Activated naive CD8-positive, alpha-beta T cell treated with anti-CD3 and anti-CD28 coated beads, Interleukin-2, amount 50 U/mL, for 24 hours (primary cell): Measurements from ENCODE around the gene PRTG.
"Not testable (repeated sequence)": the region's sequence is repeated elsewhere in the genome, so short reads cannot be mapped to it uniquely, and the experiment has no call there.

Experiments used
- ATAC-seq: fragments of 150-1000 bp; cut with Tn5 transposase; one replicate; pipeline ENCODE4 v1.10.0; 2021
- DNase-seq: peaks from one replicate; pipeline ENCODE4 v3.0.0; 2021
- H3K27ac Mint-ChIP-seq: one replicate; pipeline ENCODE4 v1.8.0; 2021; ENCODE audit warnings: mild to moderate bottlenecking, mixed read lengths
- H3K27me3 Mint-ChIP-seq: one replicate; pipeline ENCODE4 v1.8.0; 2021; ENCODE audit warnings: mixed read lengths
- H3K36me3 Mint-ChIP-seq: one replicate; pipeline ENCODE4 v1.8.0; 2021; ENCODE audit warnings: low read depth, mixed read lengths
- H3K4me1 Mint-ChIP-seq: one replicate; pipeline ENCODE4 v1.8.0; 2021; ENCODE audit warnings: mixed read lengths
- H3K4me3 Mint-ChIP-seq: one replicate; pipeline ENCODE4 v1.8.0; 2021; ENCODE audit warnings: mild to moderate bottlenecking, moderate library complexity, mixed read lengths
- H3K9me3 Mint-ChIP-seq: one replicate; pipeline ENCODE4 v1.8.0; 2021; ENCODE audit warnings: mixed read lengths

The PRTG gene

GRCh38 chr15:55696221-55696620 lies 46.7 kb downstream of the PRTG start:
- H3K4me1 Mint-ChIP-seq, result no peaks in the 10 kb centered on the region
- H3K36me3 Mint-ChIP-seq, result no peaks in the 10 kb centered on the region
- ATAC-seq (no peak), DNase-seq (no peak)
- no peak overlapping the region for H3K27ac Mint-ChIP-seq
- H3K27me3 Mint-ChIP-seq, result peaks cover 6% of the 10 kb centered on the region
- H3K4me3 Mint-ChIP-seq, result no peak overlapping the region
- no peaks in the 10 kb centered on the region for H3K9me3 Mint-ChIP-seq

- ATAC-seq (no peak), DNase-seq (no peak)
- Mint-ChIP-seq H3K27me3 (peaks cover 6% of the 10 kb centered on the region), H3K9me3 (no peaks in the 10 kb centered on the region), H3K4me3 (no peak overlapping the region), H3K27ac (no peak overlapping the region), H3K36me3 (no peaks in the 10 kb centered on the region), H3K4me1 (no peaks in the 10 kb centered on the region)
These were observed 47.5 kb downstream of the PRTG start for GRCh38 chr15:55695432-55695831.

GRCh38 chr15:55694652-55695150 lies 48.3 kb downstream of the PRTG start:
- no peaks in the 10 kb centered on the region for H3K4me1 Mint-ChIP-seq
- H3K4me3 Mint-ChIP-seq, result no peak overlapping the region
- DNase-seq (no peak), ATAC-seq (no peak)
- H3K36me3 Mint-ChIP-seq, result no peaks in the 10 kb centered on the region
- H3K9me3 Mint-ChIP-seq, result no peaks in the 10 kb centered on the region
- no peak overlapping the region for H3K27ac Mint-ChIP-seq
- H3K27me3 Mint-ChIP-seq, result peaks cover 6% of the 10 kb centered on the region

GRCh38 chr15:55693116-55693515 lies 49.8 kb downstream of the PRTG start:
- H3K4me3 Mint-ChIP-seq, ATAC-seq, H3K27me3 Mint-ChIP-seq, H3K27ac Mint-ChIP-seq, DNase-seq, H3K4me1 Mint-ChIP-seq, H3K9me3 Mint-ChIP-seq, H3K36me3 Mint-ChIP-seq: not testable (repeated sequence)

- Mint-ChIP-seq H3K4me3 (no peak overlapping the region), H3K27me3 (peaks cover 4% of the 10 kb centered on the region), H3K9me3 (no peaks in the 10 kb centered on the region), H3K4me1 (no peaks in the 10 kb centered on the region), H3K36me3 (no peaks in the 10 kb centered on the region), H3K27ac (no peak overlapping the region)
- ATAC-seq, result no peak
- DNase-seq, result no peak
These were observed 55.2 kb downstream of the PRTG start for GRCh38 chr15:55687792-55688191.

GRCh38 chr15:55685286-55685685 lies 57.7 kb downstream of the PRTG start:
- no peak for DNase-seq
- H3K36me3 Mint-ChIP-seq, result no peaks in the 10 kb centered on the region
- ATAC-seq, result no peak
- no peaks in the 10 kb centered on the region for H3K4me1 Mint-ChIP-seq
- H3K27ac Mint-ChIP-seq, result no peak overlapping the region
- peaks cover 4% of the 10 kb centered on the region for H3K27me3 Mint-ChIP-seq
- no peak overlapping the region for H3K4me3 Mint-ChIP-seq
- no peaks in the 10 kb centered on the region for H3K9me3 Mint-ChIP-seq

- Mint-ChIP-seq H3K36me3 (no peaks in the 10 kb centered on the region), H3K4me3 (no peak overlapping the region), H3K4me1 (no peaks in the 10 kb centered on the region), H3K27ac (no peak overlapping the region), H3K27me3 (no peaks in the 10 kb centered on the region), H3K9me3 (no peaks in the 10 kb centered on the region)
- no peak for DNase-seq
- no peak for ATAC-seq
These were observed 59.6 kb downstream of the PRTG start for GRCh38 chr15:55683376-55683775.

- no peaks in the 10 kb centered on the region for H3K36me3 Mint-ChIP-seq
- H3K4me3 Mint-ChIP-seq, result no peak overlapping the region
- H3K27me3 Mint-ChIP-seq, result no peaks in the 10 kb centered on the region
- no peaks in the 10 kb centered on the region for H3K9me3 Mint-ChIP-seq
- no peak for ATAC-seq
- H3K4me1 Mint-ChIP-seq, result no peaks in the 10 kb centered on the region
- H3K27ac Mint-ChIP-seq, result no peak overlapping the region
- DNase-seq, result no peak
These were observed 61.3 kb downstream of the PRTG start for GRCh38 chr15:55681631-55682030.

GRCh38 chr15:55676507-55676906 lies 66.4 kb downstream of the PRTG start:
- H3K4me3 Mint-ChIP-seq, result no peak overlapping the region
- no peaks in the 10 kb centered on the region for H3K36me3 Mint-ChIP-seq
- ATAC-seq (no peak), DNase-seq (no peak)
- H3K4me1 Mint-ChIP-seq, result no peaks in the 10 kb centered on the region
- no peaks in the 10 kb centered on the region for H3K9me3 Mint-ChIP-seq
- H3K27me3 Mint-ChIP-seq, result no peaks in the 10 kb centered on the region
- H3K27ac Mint-ChIP-seq, result no peak overlapping the region

- no peaks in the 10 kb centered on the region for H3K4me1 Mint-ChIP-seq
- no peak overlapping the region for H3K27ac Mint-ChIP-seq
- H3K27me3 Mint-ChIP-seq, result no peaks in the 10 kb centered on the region
- ATAC-seq, result no peak
- H3K9me3 Mint-ChIP-seq, result no peaks in the 10 kb centered on the region
- DNase-seq, result no peak
- H3K36me3 Mint-ChIP-seq, result no peaks in the 10 kb centered on the region
- no peak overlapping the region for H3K4me3 Mint-ChIP-seq
These were observed 69.7 kb downstream of the PRTG start for GRCh38 chr15:55673287-55673686.

GRCh38 chr15:55669270-55669669 lies 73.7 kb downstream of the PRTG start:
- Mint-ChIP-seq H3K4me1 (no peaks in the 10 kb centered on the region), H3K9me3 (no peaks in the 10 kb centered on the region), H3K27ac (no peak overlapping the region), H3K27me3 (no peaks in the 10 kb centered on the region), H3K36me3 (no peaks in the 10 kb centered on the region), H3K4me3 (no peak overlapping the region)
- no peak for DNase-seq
- no peak for ATAC-seq

GRCh38 chr15:55665605-55666227 lies 77.2 kb downstream of the PRTG start:
- Mint-ChIP-seq H3K27ac (no peak overlapping the region), H3K4me1 (no peaks in the 10 kb centered on the region), H3K27me3 (no peaks in the 10 kb centered on the region), H3K9me3 (no peaks in the 10 kb centered on the region), H3K4me3 (no peak overlapping the region), H3K36me3 (no peaks in the 10 kb centered on the region)
- DNase-seq, result no peak
- no peak for ATAC-seq

- Mint-ChIP-seq H3K4me1 (no peaks in the 10 kb centered on the region), H3K4me3 (no peak overlapping the region), H3K27me3 (no peaks in the 10 kb centered on the region), H3K36me3 (no peaks in the 10 kb centered on the region), H3K27ac (no peak overlapping the region), H3K9me3 (no peaks in the 10 kb centered on the region)
- ATAC-seq (no peak), DNase-seq (no peak)
These were observed 81.5 kb downstream of the PRTG start for GRCh38 chr15:55661428-55661827.

GRCh38 chr15:55660153-55660552 lies 82.8 kb downstream of the PRTG start:
- Mint-ChIP-seq H3K4me1 (no peaks in the 10 kb centered on the region), H3K9me3 (no peaks in the 10 kb centered on the region), H3K27ac (no peak overlapping the region), H3K4me3 (no peak overlapping the region), H3K36me3 (no peaks in the 10 kb centered on the region), H3K27me3 (no peaks in the 10 kb centered on the region)
- ATAC-seq, result no peak
- no peak for DNase-seq

GRCh38 chr15:55659481-55659880 lies 83.5 kb downstream of the PRTG start:
- H3K36me3 Mint-ChIP-seq, result no peaks in the 10 kb centered on the region
- no peak for DNase-seq
- no peaks in the 10 kb centered on the region for H3K9me3 Mint-ChIP-seq
- no peaks in the 10 kb centered on the region for H3K4me1 Mint-ChIP-seq
- no peak overlapping the region for H3K4me3 Mint-ChIP-seq
- ATAC-seq, result no peak
- H3K27me3 Mint-ChIP-seq, result no peaks in the 10 kb centered on the region
- H3K27ac Mint-ChIP-seq, result no peak overlapping the region

GRCh38 chr15:55658886-55659285 lies 84.1 kb downstream of the PRTG start:
- no peak for ATAC-seq
- Mint-ChIP-seq H3K36me3 (no peaks in the 10 kb centered on the region), H3K4me1 (no peaks in the 10 kb centered on the region), H3K4me3 (no peak overlapping the region), H3K27ac (no peak overlapping the region), H3K9me3 (no peaks in the 10 kb centered on the region), H3K27me3 (no peaks in the 10 kb centered on the region)
- no peak for DNase-seq
